Measurements from ENCODE around the gene RALGPS2. TPM values are rescaled to one million over a fixed set of nuclear protein-coding genes. Genes with fewer than 3 reads are reported as not detected.

RALGPS2 gene
- total and polyA plus RNA-seq, 12 donors: 1.4 to 12.8 (median 7.4) TPM

DNA sequence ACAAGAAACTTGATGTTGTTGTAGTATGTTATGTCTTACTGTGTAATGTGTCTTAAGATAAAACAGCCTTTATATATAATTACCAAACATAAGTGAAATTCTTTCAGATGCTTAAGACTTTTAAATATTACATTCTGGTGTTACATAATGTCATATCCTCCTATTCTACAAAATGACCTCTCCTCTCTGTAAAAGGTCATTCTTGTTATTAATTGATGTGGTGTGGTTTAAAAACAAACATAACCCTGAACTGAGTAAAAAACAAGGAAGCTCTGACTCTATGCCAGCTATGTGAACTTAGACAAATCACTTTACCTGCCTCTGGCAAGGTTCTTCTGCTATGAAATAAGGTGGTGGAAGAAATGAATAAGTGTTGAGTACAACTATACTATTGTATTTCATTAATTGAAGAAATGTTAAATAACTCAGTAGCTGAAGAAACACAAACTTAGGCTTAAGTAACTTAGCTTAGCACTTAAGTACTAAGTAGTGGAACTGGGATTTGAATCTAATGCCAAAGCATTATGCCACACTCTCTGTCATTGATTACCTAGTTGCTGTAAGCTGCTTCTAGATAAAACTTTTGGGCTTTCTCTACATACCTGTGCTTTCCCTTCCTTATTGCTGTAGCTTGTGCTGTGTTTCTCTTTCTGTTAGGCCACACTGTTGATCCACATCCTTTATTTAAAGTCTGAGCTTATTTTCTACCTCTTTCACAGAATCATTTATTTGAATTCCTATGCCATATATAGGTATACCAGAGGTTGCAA is 146.7 kb downstream of the RALGPS2 start:
- H3K9me3 ChIP-seq: no peaks in the 10 kb centered on the region
- TF ChIP-seq, protein P1, sequence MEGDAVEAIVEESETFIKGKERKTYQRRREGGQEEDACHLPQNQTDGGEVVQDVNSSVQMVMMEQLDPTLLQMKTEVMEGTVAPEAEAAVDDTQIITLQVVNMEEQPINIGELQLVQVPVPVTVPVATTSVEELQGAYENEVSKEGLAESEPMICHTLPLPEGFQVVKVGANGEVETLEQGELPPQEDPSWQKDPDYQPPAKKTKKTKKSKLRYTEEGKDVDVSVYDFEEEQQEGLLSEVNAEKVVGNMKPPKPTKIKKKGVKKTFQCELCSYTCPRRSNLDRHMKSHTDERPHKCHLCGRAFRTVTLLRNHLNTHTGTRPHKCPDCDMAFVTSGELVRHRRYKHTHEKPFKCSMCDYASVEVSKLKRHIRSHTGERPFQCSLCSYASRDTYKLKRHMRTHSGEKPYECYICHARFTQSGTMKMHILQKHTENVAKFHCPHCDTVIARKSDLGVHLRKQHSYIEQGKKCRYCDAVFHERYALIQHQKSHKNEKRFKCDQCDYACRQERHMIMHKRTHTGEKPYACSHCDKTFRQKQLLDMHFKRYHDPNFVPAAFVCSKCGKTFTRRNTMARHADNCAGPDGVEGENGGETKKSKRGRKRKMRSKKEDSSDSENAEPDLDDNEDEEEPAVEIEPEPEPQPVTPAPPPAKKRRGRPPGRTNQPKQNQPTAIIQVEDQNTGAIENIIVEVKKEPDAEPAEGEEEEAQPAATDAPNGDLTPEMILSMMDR (IDR thresholded peaks at IDR 0.05): no peak
- intact Hi-C loops (cut with DNase I): loop anchor here in 4 of 10 donors (5.0 to 10.0 kb wide), 3 partner anchors 61 to 66 kb away; no protein-coding TSS in a partner anchor
- H3K36me3 ChIP-seq: no peaks in the 10 kb centered on the region
- ATAC-seq (peak in 1 of 8 donors; percentile 21), DNase-seq (no peak)
- H3K4me1 ChIP-seq: peaks cover 0 to 37% (median 16%) of the 10 kb centered on the region in 9 donors
- H3K27me3 ChIP-seq: no peaks in the 10 kb centered on the region
- H3K27ac ChIP-seq: peak overlapping the region in 6 of 10 donors; percentile 6 to 62 (median 44)
- H3K4me3 ChIP-seq: peak overlapping the region in 4 of 10 donors; percentile 1 to 50 (median 45)

DNA sequence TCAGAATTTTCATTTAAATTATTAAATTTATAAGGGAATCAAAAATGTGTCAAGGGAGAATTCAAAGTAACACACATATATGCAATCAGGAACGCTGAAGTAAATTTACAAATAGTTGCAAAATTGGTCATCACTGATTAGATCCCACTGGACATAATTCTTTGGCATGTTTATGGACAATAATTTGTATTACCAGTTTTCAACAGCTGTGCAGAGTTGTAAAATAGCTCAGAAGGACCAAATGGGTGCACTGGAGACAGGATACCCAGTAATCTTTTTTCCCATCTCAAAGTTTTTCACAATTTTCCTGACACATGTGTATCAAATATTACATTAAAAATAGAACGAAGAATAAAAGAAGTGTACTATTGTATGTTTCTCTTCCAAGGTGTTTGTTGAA is 149.9 kb downstream of the RALGPS2 start:
- intact Hi-C loops (cut with DNase I): loop anchor here in 4 of 10 donors (5.0 to 10.0 kb wide), 3 partner anchors 57 to 62 kb away; no protein-coding TSS in a partner anchor
- Histone ChIP-seq H3K27ac (no peak overlapping the region), H3K36me3 (no peaks in the 10 kb centered on the region), H3K4me3 (no peak overlapping the region), H3K27me3 (no peaks in the 10 kb centered on the region), H3K4me1 (peaks cover 0 to 24% (median 16%) of the 10 kb centered on the region in 9 donors), H3K9me3 (no peaks in the 10 kb centered on the region)
- DNase-seq (no peak), ATAC-seq (no peak)
- 92 to 98% methylated on average over 2 of the region's 2 CpGs for WGBS, 2 donors
- TF ChIP-seq, protein P1 (IDR thresholded peaks at IDR 0.05): no peak

DNA sequence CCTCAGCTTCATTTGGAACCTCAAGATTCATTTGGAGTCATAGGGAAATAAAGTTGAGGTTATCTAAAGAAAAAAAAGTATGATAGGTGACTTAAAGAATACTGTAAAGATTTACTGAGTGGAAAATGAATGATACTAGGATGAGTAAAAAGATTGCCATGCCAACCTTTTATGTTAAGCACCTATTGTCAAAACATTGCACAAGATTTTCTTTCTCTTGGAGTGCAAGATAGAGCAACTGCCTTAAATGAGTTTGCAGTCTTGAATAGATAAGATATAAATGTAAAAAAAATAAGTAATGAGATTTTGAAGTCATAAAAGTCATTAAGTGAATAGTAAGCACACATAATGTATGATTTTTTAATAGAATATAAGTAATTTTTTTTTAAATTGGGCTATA is 150.9 kb downstream of the RALGPS2 start:
- Histone ChIP-seq H3K4me1 (peaks cover 0 to 23% (median 16%) of the 10 kb centered on the region in 9 donors), H3K4me3 (no peak overlapping the region), H3K27ac (no peak overlapping the region), H3K27me3 (no peaks in the 10 kb centered on the region), H3K9me3 (no peaks in the 10 kb centered on the region), H3K36me3 (no peaks in the 10 kb centered on the region)
- TF ChIP-seq, protein P1 (IDR thresholded peaks at IDR 0.05): no peak
- intact Hi-C loops (cut with DNase I): loop anchor here in 1 of 10 donors (10.0 kb wide), 1 partner anchor 59 kb away; no protein-coding TSS in a partner anchor
- DNase-seq: no peak
- no peak for ATAC-seq

DNA sequence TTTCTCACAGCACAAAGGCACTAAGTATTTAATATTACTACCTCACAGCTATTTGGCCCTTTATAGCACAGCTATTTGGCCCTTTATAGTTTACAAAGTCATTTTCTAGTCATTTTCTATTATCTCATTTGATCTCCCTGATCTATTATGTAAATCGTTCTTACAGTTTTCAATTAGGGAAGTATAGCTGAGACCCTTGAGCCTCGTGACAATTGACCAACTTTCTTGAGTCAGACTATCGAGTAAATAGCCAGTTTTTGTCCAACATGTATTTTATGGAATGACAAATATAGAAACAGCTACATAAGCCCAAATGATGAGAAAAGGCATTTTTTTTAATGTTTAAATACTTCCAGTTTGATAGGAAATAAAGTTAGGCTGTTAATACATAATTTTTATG is 152.9 kb downstream of the RALGPS2 start:
- TF ChIP-seq, protein P1 (IDR thresholded peaks at IDR 0.05): no peak
- ATAC-seq (no peak), DNase-seq (no peak)
- Histone ChIP-seq H3K27me3 (no peaks in the 10 kb centered on the region), H3K27ac (no peak overlapping the region), H3K36me3 (no peaks in the 10 kb centered on the region), H3K4me1 (peaks cover 0 to 4% (median 0%) of the 10 kb centered on the region in 9 donors), H3K4me3 (no peak overlapping the region), H3K9me3 (no peaks in the 10 kb centered on the region)
- WGBS, 2 donors: 87 to 94% methylated on average over 3 of the region's 3 CpGs
- intact Hi-C loops (cut with DNase I): loop anchor here in 2 of 10 donors (2.0 to 10.0 kb wide), 2 partner anchors 15 to 57 kb away; no protein-coding TSS in a partner anchor

Data from heart right ventricle (tissue), 16 donors.